CD4-positive, alpha-beta T cell treated with Interleukin-15 for 4 hours (primary cell): ENCODE measurements around the gene CHSY3.

Experiments used
- DNase-seq: peaks from one replicate; pipeline ENCODE4 v3.0.0-alpha.2; 2020; ENCODE audit warnings: low spot score

The CHSY3 gene

DNA sequence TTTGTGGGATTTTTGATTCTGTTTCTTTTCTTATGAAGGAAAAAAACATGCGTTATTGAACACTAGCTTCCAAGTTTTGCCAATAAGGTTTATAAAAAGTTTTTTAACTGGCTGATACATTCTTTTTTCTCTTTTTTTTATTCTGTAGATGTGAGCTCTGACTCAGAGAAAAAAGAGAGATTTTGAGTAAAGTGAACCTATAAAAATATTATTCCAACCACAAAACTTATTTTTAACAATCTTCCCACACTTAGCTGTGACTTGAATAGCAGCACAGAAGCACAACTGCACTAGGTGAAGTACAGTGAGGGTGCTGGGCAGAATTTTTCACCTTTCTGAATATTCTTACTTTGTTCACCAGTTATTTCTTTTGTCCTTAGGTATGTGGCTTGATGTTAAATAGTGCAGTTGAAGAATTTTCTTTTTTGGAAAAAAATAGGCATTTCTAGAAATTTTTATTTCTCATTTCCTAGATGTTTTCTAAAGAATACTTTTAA is 41.6 kb downstream of the CHSY3 start:
- no peak for DNase-seq

DNA sequence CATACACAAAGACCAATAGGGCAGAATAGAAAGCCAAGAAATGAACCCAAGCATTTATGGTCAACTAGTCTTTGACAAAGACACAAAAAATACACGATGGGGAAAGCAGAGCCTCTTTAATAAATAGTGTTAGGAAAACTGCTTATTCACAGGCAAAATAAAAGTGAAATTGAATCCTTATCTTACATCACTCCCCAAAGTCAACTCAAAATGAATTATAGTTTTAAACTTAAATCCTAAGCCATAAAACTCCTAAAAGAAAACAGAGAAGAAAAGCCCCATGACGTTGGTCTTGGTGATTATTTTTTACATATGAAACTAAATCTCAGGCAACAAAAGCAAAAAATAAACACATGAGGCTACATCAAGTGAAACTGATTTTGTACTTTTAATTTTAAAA is 46.8 kb downstream of the CHSY3 start:
- no peak for DNase-seq

- DNase-seq = no peak
These were observed 54.3 kb downstream of the CHSY3 start for GRCh38 chr5:129958581-129958980.

DNA sequence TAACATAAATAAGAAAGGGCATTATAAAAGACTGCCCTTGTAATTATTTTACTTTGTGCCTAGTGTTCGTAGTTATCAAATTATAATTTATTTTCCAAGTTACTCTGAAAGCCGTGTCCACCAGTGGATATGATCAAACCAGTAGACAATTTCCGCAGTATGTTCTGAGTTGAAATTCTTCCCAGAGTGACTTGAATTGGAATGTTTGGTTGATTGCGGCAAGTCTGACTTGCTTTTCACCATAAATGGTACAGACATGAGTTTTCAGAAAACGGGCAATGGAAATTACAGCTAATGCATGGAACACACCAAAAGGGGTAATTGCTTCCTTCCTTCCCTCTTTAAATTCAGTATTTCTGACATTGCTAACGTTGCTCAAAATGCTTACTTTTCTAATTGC is 56.6 kb downstream of the CHSY3 start:
- no peak for DNase-seq

DNA sequence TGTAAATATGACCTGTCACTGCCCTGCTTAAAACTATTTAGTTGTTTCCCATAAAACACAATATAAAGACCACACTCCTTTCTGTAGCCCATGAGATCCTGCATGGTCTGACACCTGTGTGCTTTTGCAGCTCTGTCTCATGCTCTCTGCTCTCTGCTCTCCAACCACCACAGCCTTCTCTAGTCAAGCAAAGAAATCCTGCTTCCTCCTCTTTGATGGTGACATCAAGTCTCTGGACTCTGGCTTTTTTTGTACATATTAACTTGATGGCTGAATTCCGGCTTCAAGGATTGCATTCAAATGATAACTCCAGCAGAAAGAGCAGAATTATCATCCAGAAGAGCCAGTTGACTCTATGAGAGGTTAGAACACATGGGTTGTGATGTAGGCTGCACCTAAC is 58.2 kb downstream of the CHSY3 start:
- no peak for DNase-seq

DNA sequence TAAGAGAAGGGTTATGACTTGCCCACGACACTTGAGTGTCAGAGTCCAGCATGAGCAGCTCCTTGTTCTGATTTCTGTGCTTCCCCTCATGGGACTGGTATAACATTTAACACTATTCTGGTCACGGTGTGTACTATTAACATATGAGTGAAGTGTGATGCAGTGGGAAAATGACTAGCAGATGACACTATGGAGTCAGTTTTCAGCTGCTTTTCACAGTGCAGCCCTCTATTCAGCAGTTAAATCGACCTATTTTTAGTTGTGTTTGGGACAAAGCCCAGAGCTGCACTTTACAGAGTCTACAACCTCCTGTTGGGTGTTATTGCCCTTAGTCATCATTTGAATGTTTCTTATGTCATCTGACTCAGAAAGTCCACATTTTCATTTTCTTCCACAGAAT is 59.1 kb downstream of the CHSY3 start:
- DNase-seq = no peak

GRCh38 chr5:129966071-129966470 is 61.8 kb downstream of the CHSY3 start:
- DNase-seq = no peak

GRCh38 chr5:129971714-129972113 is 67.4 kb downstream of the CHSY3 start:
- no peak for DNase-seq

GRCh38 chr5:129972465-129973141 is 68.3 kb downstream of the CHSY3 start:
- no peak for DNase-seq

DNA sequence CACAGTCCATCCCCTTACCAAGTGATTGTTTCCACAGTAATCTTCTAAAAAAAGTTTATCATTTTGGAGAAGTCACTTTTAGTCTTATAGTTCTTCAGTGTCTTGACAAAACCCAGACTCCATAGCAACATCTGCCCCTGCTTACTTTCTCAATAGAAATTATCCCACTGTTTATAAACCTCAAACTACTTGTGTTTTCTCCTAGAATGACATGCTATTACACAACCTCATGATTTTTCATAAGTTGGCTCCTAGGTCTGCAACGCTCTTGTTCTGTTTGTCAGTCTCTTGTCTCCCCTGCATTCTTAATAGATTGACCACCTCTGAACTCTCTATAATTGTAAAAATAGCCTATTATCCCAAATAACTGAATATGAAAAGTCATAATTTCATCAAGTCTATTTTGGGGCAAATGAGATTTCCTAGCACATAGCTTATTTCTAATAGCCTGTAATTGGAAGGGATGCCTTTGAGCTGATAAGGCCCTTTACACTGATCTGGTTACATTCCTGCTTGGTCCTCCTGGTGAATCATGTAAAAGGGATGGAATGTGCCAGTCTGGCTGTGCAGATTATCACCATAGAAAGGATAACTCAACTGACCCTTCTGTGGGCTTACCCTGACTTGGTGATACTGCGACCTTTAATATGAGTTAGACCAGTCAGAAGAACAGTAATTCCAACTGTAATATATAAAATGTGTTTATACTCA is 69.6 kb downstream of the CHSY3 start:
- no peak for DNase-seq

DNA sequence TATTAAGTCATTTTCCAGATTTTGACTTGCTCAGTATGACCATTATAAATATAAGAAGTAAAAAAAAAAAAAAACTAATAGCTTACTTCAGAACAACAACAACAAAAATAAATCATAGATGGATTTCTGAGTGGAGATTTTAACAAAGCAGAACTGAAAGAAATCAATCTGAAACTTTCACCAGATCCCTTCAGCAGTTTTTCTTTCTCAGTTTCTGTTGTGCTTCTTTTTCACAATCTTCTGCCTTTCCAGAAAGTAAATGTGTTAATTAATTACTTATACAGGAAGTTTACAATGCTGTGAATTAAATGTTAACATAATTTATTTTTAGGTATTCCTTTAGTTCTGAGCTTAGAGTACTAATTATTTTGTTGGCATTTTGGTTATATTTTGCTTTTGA is 73.5 kb downstream of the CHSY3 start:
- no peak for DNase-seq

- no peak for DNase-seq
These were observed 74.0 kb downstream of the CHSY3 start for GRCh38 chr5:129978270-129978669.

GRCh38 chr5:129988453-129988852 is 84.2 kb downstream of the CHSY3 start:
- DNase-seq = no peak

DNA sequence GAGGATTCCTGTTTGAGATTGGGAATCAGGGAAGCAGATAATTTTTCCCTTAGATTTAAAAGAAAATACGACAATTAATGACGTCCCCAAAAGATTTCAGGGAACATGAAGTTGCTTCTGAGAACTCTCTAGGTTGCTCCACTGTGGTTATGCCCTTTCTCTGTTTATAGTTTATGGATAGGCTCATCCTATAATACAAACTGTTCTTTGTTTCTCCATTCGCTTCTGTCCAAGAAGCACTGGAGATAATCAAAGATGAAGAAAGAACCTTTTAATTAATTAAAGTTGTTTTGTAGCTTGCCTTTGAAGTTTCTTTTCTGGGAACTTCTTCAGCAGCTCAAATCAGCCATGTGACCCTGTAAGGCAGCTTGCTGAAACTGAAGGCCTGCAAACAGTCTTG is 87.5 kb downstream of the CHSY3 start:
- DNase-seq = no peak

- no peak for DNase-seq
These were observed 92.6 kb downstream of the CHSY3 start for GRCh38 chr5:129996896-129997295.

- DNase-seq = no peak
These were observed 96.2 kb downstream of the CHSY3 start for GRCh38 chr5:130000460-130000859.

GRCh38 chr5:130002183-130002582 is 97.9 kb downstream of the CHSY3 start:
- no peak for DNase-seq

DNA sequence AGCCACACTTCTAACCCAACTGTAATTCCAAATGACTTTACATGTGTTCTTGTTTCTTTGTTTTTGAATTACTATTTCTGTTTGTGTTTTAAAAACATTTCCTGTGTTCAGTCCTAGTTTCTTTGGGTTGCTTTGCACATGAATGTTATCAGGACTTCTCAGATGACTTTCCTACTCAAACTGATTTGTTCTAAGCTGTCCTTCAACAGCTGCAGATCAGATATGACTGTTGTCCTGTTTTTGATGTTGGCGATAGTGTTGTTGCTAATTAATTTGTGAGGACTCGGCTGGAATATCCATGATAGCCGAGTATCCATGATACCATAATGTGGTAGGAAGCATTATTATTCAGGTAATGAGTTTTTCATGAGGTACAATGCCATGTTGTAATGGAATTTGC is 98.6 kb downstream of the CHSY3 start:
- no peak for DNase-seq

DNA sequence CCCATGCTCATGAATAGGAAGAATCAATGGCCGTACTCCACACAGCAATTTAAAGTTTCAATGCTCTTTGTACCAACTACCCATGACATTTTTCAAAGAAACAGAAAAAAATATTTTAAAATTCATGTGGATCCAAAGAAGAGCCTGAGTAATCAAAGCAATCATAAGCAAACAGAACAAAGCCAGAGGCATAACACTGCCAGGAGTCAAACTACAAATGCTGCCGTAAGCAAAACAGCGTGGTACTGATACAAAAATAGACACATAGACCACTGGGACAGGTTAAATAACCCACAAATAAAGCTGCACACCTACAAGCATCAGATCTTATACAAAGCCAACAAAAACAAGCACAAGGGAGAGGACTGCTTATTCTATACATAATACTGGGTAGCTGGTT is 107.7 kb downstream of the CHSY3 start:
- DNase-seq = no peak

GRCh38 chr5:130017173-130017572 is 112.9 kb downstream of the CHSY3 start:
- no peak for DNase-seq

GRCh38 chr5:130018641-130019040 is 114.4 kb downstream of the CHSY3 start:
- no peak for DNase-seq

- no peak for DNase-seq
These were observed 116.7 kb downstream of the CHSY3 start for GRCh38 chr5:130021000-130021399.

- no peak for DNase-seq
These were observed 117.6 kb downstream of the CHSY3 start for GRCh38 chr5:130021876-130022275.

DNA sequence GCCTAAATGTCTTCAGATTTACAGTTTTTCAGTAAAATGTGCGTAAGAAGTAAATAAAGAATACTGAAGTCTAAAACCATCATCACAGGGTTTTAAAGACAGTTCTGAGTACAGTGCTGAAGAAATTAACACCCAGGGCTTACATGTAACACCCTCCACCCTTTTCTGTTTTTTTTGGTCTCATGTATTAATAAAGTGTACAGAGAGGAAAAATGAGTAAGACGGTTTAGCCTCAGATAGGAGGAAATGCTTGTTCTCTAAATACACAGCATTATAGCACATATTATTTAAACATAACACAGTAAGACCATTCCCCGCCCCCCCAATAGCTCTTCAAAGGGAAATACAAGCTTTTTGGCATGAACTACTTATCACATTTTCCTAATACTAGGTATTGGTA is 119.3 kb downstream of the CHSY3 start:
- no peak for DNase-seq
